Liver (tissue), 9 donors: ENCODE data around the gene NCBP1. TPM values are rescaled to one million over a fixed set of nuclear protein-coding genes. Genes with fewer than 3 reads are reported as not detected.

Experiments used
- DNase-seq: peaks from one replicate; pipeline ENCODE4 v3.0.0-alpha.2; 2017; ENCODE audit warnings: low spot score
- H3K27ac ChIP-seq, 2 donors: one replicate each; pipeline ENCODE4 v1.7.0; 2013; ENCODE audit warnings: inconsistent platforms in 2 of 2, low read length in 2 of 2, control low read depth in 1 of 2, low read depth in 1 of 2, mild to moderate bottlenecking in 1 of 2
- H3K27me3 ChIP-seq, 4 donors: one replicate each; pipeline versions ENCODE4 v1.6.1 to v1.7.0; 2013; ENCODE audit warnings: low read length in 3 of 4, inconsistent platforms in 1 of 4, mild to moderate bottlenecking in 1 of 4, moderate library complexity in 1 of 4; ENCODE audit not compliant: control insufficient read depth in 4 of 4, insufficient read depth in 4 of 4
- H3K36me3 ChIP-seq, 4 donors: one replicate each; pipeline versions ENCODE4 v1.6.1 to v1.7.0; 2013; ENCODE audit warnings: low read length in 3 of 4, mild to moderate bottlenecking in 3 of 4, low read depth in 1 of 4, moderate library complexity in 1 of 4; ENCODE audit not compliant: control insufficient read depth in 4 of 4, insufficient read depth in 3 of 4
- H3K4me1 ChIP-seq, 4 donors: one replicate each; pipeline versions ENCODE4 v1.6.1 to v1.7.0; 2013; ENCODE audit warnings: low read length in 3 of 4, mild to moderate bottlenecking in 3 of 4, moderate library complexity in 1 of 4; ENCODE audit not compliant: control insufficient read depth in 4 of 4, insufficient read depth in 4 of 4
- H3K4me3 ChIP-seq, 3 donors: one replicate each; pipeline versions ENCODE4 v1.6.1 to v1.7.0; 2013; ENCODE audit warnings: low read length in 3 of 3, control low read depth in 1 of 3, low read depth in 1 of 3, mild to moderate bottlenecking in 1 of 3
- H3K9ac ChIP-seq, 2 donors: one replicate each; pipeline ENCODE4 v1.7.0; 2013; ENCODE audit warnings: low read length in 2 of 2, mild to moderate bottlenecking in 2 of 2, moderate library complexity in 2 of 2, control low read depth in 1 of 2, low read depth in 1 of 2
- H3K9me3 ChIP-seq, 4 donors: one replicate each; pipeline versions ENCODE4 v1.6.1 to v1.7.0; 2013; ENCODE audit warnings: low read length in 3 of 4; ENCODE audit not compliant: control insufficient read depth in 4 of 4
- ATF3 ChIP-seq: IDR thresholded peaks from 2 replicates; pipeline ENCODE4 v1.6.1; 2016; ENCODE audit warnings: antibody characterized with exemption
- CTCF ChIP-seq: fragments of 150-350 bp; IDR thresholded peaks from 2 replicates; pipeline ENCODE4 v1.5.1; 2017; ENCODE audit warnings: improper control_type of control experiment, low read depth, low read length; ENCODE audit not compliant: missing input control
- EGR1 ChIP-seq, 2 donors: IDR thresholded peaks; 2 replicates each; pipeline ENCODE4 v1.6.1; 2016 to 2018; ENCODE audit warnings: antibody characterized with exemption in 2 of 2, low read depth in 2 of 2
- FOXA1 ChIP-seq: IDR thresholded peaks from 2 replicates; pipeline ENCODE4 v1.6.1; 2016; ENCODE audit warnings: antibody characterized with exemption
- FOXA2 ChIP-seq: IDR thresholded peaks from 2 replicates; pipeline ENCODE4 v1.6.1; 2016; ENCODE audit warnings: antibody characterized with exemption
- GABPA ChIP-seq, 2 donors: IDR thresholded peaks in 1 of 2; conservative IDR thresholded peaks in 1 of 2; 2 replicates each; pipeline ENCODE4 v1.6.1; 2016; ENCODE audit warnings: antibody characterized with exemption in 2 of 2, mild to moderate bottlenecking in 1 of 2, moderate library complexity in 1 of 2
- HNF4A ChIP-seq, 2 donors: conservative IDR thresholded peaks; 2 replicates each; pipeline ENCODE4 v1.6.1; 2016; ENCODE audit warnings: antibody characterized with exemption in 2 of 2, mild to moderate bottlenecking in 2 of 2
- HNF4G ChIP-seq: IDR thresholded peaks from 2 replicates; pipeline ENCODE4 v1.6.1; 2016; ENCODE audit warnings: antibody characterized with exemption
- JUND ChIP-seq, 2 donors: IDR thresholded peaks; 2 replicates each; pipeline ENCODE4 v1.6.1; 2016; ENCODE audit warnings: antibody characterized with exemption in 2 of 2
- MAX ChIP-seq: IDR thresholded peaks from 2 replicates; pipeline ENCODE4 v1.6.1; 2016; ENCODE audit warnings: antibody characterized with exemption
- NR2F2 ChIP-seq: IDR thresholded peaks from 2 replicates; pipeline ENCODE4 v1.6.1; 2016; ENCODE audit warnings: antibody characterized with exemption
- RAD21 ChIP-seq, 2 donors: IDR thresholded peaks; 2 replicates each; pipeline ENCODE4 v1.6.1; 2016; ENCODE audit warnings: antibody characterized with exemption in 2 of 2, mild to moderate bottlenecking in 2 of 2
- REST ChIP-seq: IDR thresholded peaks from 2 replicates; pipeline ENCODE4 v1.6.1; 2016; ENCODE audit warnings: antibody characterized with exemption, mild to moderate bottlenecking
- RXRA ChIP-seq, 2 donors: IDR thresholded peaks; 2 replicates each; pipeline ENCODE4 v1.6.1; 2017 to 2018; ENCODE audit warnings: antibody characterized with exemption in 2 of 2, mild to moderate bottlenecking in 1 of 2
- SP1 ChIP-seq: IDR thresholded peaks from 2 replicates; pipeline ENCODE4 v1.6.1; 2018; ENCODE audit warnings: antibody characterized with exemption, mild to moderate bottlenecking
- TAF1 ChIP-seq: conservative IDR thresholded peaks from 2 replicates; pipeline ENCODE4 v1.6.1; 2016; ENCODE audit warnings: antibody characterized with exemption, mild to moderate bottlenecking
- YY1 ChIP-seq: IDR thresholded peaks from 2 replicates; pipeline ENCODE4 v1.6.1; 2016; ENCODE audit warnings: antibody characterized with exemption, mild to moderate bottlenecking
- ZBTB33 ChIP-seq: IDR thresholded peaks from 2 replicates; pipeline ENCODE4 v1.6.1; 2016; ENCODE audit warnings: antibody characterized with exemption
- WGBS: extraction: QIAGEN DNeasy Blood & Tissue Kit; methylation state at CpG from one replicate; pipeline ENCODE4 v1.1.7; 2013; 5-methylcytosine and 5-hydroxymethylcytosine counted together
- polyA plus RNA-seq, 2 donors: library from polyadenylated mRNA; stranded (reverse) in 1 of 2; unstranded in 1 of 2; fragments of 200-250 nt in 1 of 2; fragments of >200 nt in 1 of 2; fragmentation: Nextera tagmentation in 1 of 2; extraction: Ambion mirVana in 1 of 2; gene quantifications; one replicate each; pipeline versions ENCODE4 v1.2.1 to v1.2.3, GENCODE V29; 2013 to 2015
- total RNA-seq, 2 donors: library from RNA; depleted of rRNA; stranded (reverse); fragments of >200 nt; gene quantifications; one replicate each; pipeline ENCODE4 v1.2.3, GENCODE V29; 2014
- donor health status: healthy.
- donor health status: healthy.
- donor health status: healthy.
- donor health status: healthy.
- donor health status: healthy.

NCBP1 gene
- total and polyA plus RNA-seq, 4 donors, result 6.6 to 16.6 (median 12.5) TPM

- no peaks in the 10 kb centered on the region for H3K9me3 ChIP-seq
- no peak for DNase-seq
- H3K27ac ChIP-seq, result no peak overlapping the region
- no peak overlapping the region for H3K4me3 ChIP-seq
- no peak for TF ChIP-seq ZBTB33
- no peak for TF ChIP-seq RXRA (IDR thresholded peaks at IDR 0.05)
- TF ChIP-seq TAF1, result no peak
- no peak for TF ChIP-seq FOXA1
- no peak for TF ChIP-seq SP1
- no peak for TF ChIP-seq NR2F2
- no peak for TF ChIP-seq HNF4A (conservative IDR thresholded peaks at IDR 0.05)
- no peak for TF ChIP-seq EGR1 (IDR thresholded peaks at IDR 0.05; ENCODE audit: low read depth in 2 of 2)
- TF ChIP-seq ATF3, result no peak
- TF ChIP-seq RAD21 (IDR thresholded peaks at IDR 0.05), result no peak
- no peak for TF ChIP-seq CTCF
- no peak for TF ChIP-seq JUND (IDR thresholded peaks at IDR 0.05)
- no peak for TF ChIP-seq REST
- TF ChIP-seq MAX, result no peak
- no peak for TF ChIP-seq YY1
- no peak for TF ChIP-seq GABPA (IDR thresholded peaks at IDR 0.05 in 1 of 2, conservative IDR thresholded peaks at IDR 0.05 in 1 of 2)
- no peak for TF ChIP-seq FOXA2
- TF ChIP-seq HNF4G, result no peak
- H3K9ac ChIP-seq, result no peak overlapping the region
- 96% methylated on average over 1 of the region's 1 CpG for WGBS
- peaks cover 3 to 55% (median 38%) of the 10 kb centered on the region in 4 donors for H3K36me3 ChIP-seq
- no peaks in the 10 kb centered on the region for H3K27me3 ChIP-seq
- peaks cover 0 to 2% (median 0%) of the 10 kb centered on the region in 4 donors for H3K4me1 ChIP-seq
Measured at GRCh38 chr9:97682242-97682641, 48.6 kb downstream of the NCBP1 start.
